ENCODE measurements around the gene SCGB1D1.

DNA sequence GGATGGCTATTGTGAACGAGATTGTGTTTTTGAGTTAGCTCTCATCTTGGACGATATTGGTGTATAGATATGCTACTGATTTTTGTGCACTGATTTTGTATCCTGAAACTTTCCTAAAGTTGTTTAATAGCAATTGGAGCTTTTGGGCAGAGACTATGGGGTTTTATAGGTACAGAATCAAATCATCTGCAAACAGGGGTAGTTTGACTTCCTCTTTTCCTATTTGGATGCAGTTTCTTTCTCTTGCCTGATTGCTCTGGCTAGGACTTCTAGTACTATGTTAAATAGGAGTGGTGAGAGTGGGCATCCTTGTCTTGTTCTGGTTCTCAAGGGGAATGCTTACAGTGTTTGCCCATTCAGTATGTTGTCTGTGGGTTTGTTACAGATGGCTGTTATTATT is 8.9 kb upstream of the SCGB1D1 start:
- TF ChIP-seq, protein P1, sequence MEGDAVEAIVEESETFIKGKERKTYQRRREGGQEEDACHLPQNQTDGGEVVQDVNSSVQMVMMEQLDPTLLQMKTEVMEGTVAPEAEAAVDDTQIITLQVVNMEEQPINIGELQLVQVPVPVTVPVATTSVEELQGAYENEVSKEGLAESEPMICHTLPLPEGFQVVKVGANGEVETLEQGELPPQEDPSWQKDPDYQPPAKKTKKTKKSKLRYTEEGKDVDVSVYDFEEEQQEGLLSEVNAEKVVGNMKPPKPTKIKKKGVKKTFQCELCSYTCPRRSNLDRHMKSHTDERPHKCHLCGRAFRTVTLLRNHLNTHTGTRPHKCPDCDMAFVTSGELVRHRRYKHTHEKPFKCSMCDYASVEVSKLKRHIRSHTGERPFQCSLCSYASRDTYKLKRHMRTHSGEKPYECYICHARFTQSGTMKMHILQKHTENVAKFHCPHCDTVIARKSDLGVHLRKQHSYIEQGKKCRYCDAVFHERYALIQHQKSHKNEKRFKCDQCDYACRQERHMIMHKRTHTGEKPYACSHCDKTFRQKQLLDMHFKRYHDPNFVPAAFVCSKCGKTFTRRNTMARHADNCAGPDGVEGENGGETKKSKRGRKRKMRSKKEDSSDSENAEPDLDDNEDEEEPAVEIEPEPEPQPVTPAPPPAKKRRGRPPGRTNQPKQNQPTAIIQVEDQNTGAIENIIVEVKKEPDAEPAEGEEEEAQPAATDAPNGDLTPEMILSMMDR (IDR thresholded peaks at IDR 0.05): no peak
- TF ChIP-seq EZH2 (IDR thresholded peaks at IDR 0.05): no peak
